SK-N-DZ (cell line): Measurements from ENCODE around the gene ZSWIM6. TPM values are rescaled to one million over a fixed set of nuclear protein-coding genes. Genes with fewer than 3 reads are reported as not detected.

ENCODE experiments used
- DNase-seq: peaks from one replicate; pipeline ENCODE4 v3.0.0-alpha.2; 2015; ENCODE audit warnings: low spot score
- polyA plus RNA-seq, 2 experiments: library from polyadenylated mRNA; depleted of rRNA; stranded (reverse); fragments of >200 nt; gene quantifications; 2 replicates each; pipeline ENCODE4 v1.2.3, GENCODE V29; 2014

ZSWIM6 gene
- polyA plus RNA-seq (2014; cell fraction: cytosol; rRNA removed) = 18.2 and 19.6 TPM in 2 replicates
- polyA plus RNA-seq (2014; cell fraction: nucleus; rRNA removed) = 34.6 and 46.9 TPM in 2 replicates

- peak; percentile 99 for DNase-seq
Observed at GRCh38 chr5:61331407-61332357, at the start of gene ZSWIM6. Gene ZSWIM6 (plus strand): TSS chr5:61332258. CDS start chr5:61332273, 15 bp downstream.

- no peak for DNase-seq
Observed at GRCh38 chr5:61283471-61283870, 48.6 kb upstream of the ZSWIM6 start.

- no peak for DNase-seq
Observed at GRCh38 chr5:61285531-61285930, 46.5 kb upstream of the ZSWIM6 start.

GRCh38 chr5:61286446-61287132, 45.5 kb upstream of the ZSWIM6 start:
- DNase-seq = no peak

GRCh38 chr5:61287474-61287873, 44.6 kb upstream of the ZSWIM6 start:
- no peak for DNase-seq

- no peak for DNase-seq
Observed at GRCh38 chr5:61289241-61289640, 42.8 kb upstream of the ZSWIM6 start.

GRCh38 chr5:61289669-61290306, 42.3 kb upstream of the ZSWIM6 start:
- DNase-seq = no peak

- no peak for DNase-seq
Observed at GRCh38 chr5:61290791-61291210, 41.3 kb upstream of the ZSWIM6 start.

GRCh38 chr5:61292062-61292657, 39.9 kb upstream of the ZSWIM6 start:
- DNase-seq = no peak

GRCh38 chr5:61293071-61293470, 39.0 kb upstream of the ZSWIM6 start:
- DNase-seq = no peak

GRCh38 chr5:61293873-61294272, 38.2 kb upstream of the ZSWIM6 start:
- DNase-seq = no peak

- no peak for DNase-seq
Observed at GRCh38 chr5:61295365-61295764, 36.7 kb upstream of the ZSWIM6 start.

GRCh38 chr5:61298066-61298465, 34.0 kb upstream of the ZSWIM6 start:
- DNase-seq = no peak

GRCh38 chr5:61298580-61298979, 33.5 kb upstream of the ZSWIM6 start:
- DNase-seq = no peak

- no peak for DNase-seq
Observed at GRCh38 chr5:61299261-61299681, 32.8 kb upstream of the ZSWIM6 start.

GRCh38 chr5:61301341-61302199, 30.5 kb upstream of the ZSWIM6 start:
- no peak for DNase-seq

GRCh38 chr5:61302200-61302563, 29.9 kb upstream of the ZSWIM6 start:
- DNase-seq = no peak

- DNase-seq = no peak
Observed at GRCh38 chr5:61303346-61303745, 28.7 kb upstream of the ZSWIM6 start.

GRCh38 chr5:61304590-61305381, 27.3 kb upstream of the ZSWIM6 start:
- DNase-seq = no peak
